Activated CD4-positive, alpha-beta T cell treated with anti-CD3 and anti-CD28 coated beads, Interleukin-2, Interleukin-6, amounts not matched to agents 100 ng/mL and 50 ng/mL, durations not matched to agents 16 hours and 8 hours (primary cell): ENCODE results near the gene UBE2Q2.
"Not testable (repeated sequence)": the region's sequence is repeated elsewhere in the genome, so short reads cannot be mapped to it uniquely, and the experiment has no call there.

Experiments used
- DNase-seq: peaks from one replicate; pipeline ENCODE4 v3.0.0-alpha.2; 2020

The UBE2Q2 gene

GRCh38 chr15:75842722-75843677, at the start of gene UBE2Q2:
TSS of gene UBE2Q2 (plus strand) at chr15:75843447. CDS start at chr15:75843667, 220 bp downstream.
- peak; percentile 84 for DNase-seq

- no peak for DNase-seq
Observed at GRCh38 chr15:75796321-75796720, 46.9 kb upstream of the UBE2Q2 start.

- DNase-seq, result not testable (repeated sequence)
Observed at GRCh38 chr15:75797146-75797545, 46.1 kb upstream of the UBE2Q2 start.

GRCh38 chr15:75799190-75799589, 44.1 kb upstream of the UBE2Q2 start:
- DNase-seq, result no peak

GRCh38 chr15:75800409-75800808, 42.8 kb upstream of the UBE2Q2 start:
- DNase-seq, result not testable (repeated sequence)

- peak; percentile 89 for DNase-seq
Observed at GRCh38 chr15:75801859-75802593, 41.2 kb upstream of the UBE2Q2 start.

GRCh38 chr15:75807486-75807885, 35.8 kb upstream of the UBE2Q2 start:
- DNase-seq, result peak; percentile 26

- not testable (repeated sequence) for DNase-seq
Observed at GRCh38 chr15:75808009-75808408, 35.2 kb upstream of the UBE2Q2 start.

GRCh38 chr15:75808563-75808962, 34.7 kb upstream of the UBE2Q2 start:
- DNase-seq, result no peak

GRCh38 chr15:75809986-75810750, 33.1 kb upstream of the UBE2Q2 start:
- DNase-seq, result peak; percentile 27

- DNase-seq, result no peak
Observed at GRCh38 chr15:75810874-75811498, 32.3 kb upstream of the UBE2Q2 start.

GRCh38 chr15:75811626-75812025, 31.6 kb upstream of the UBE2Q2 start:
- no peak for DNase-seq

- DNase-seq, result no peak
Observed at GRCh38 chr15:75814794-75815193, 28.5 kb upstream of the UBE2Q2 start.

GRCh38 chr15:75815811-75816719, 27.2 kb upstream of the UBE2Q2 start:
- DNase-seq, result no peak

GRCh38 chr15:75817138-75817935, 25.9 kb upstream of the UBE2Q2 start:
- peak; percentile 43 for DNase-seq

GRCh38 chr15:75820206-75820605, 23.0 kb upstream of the UBE2Q2 start:
- DNase-seq, result no peak

- DNase-seq, result no peak
Observed at GRCh38 chr15:75821786-75822345, 21.4 kb upstream of the UBE2Q2 start.

GRCh38 chr15:75822685-75823278, 20.5 kb upstream of the UBE2Q2 start:
- no peak for DNase-seq

GRCh38 chr15:75823860-75824613, 19.2 kb upstream of the UBE2Q2 start:
- no peak for DNase-seq
